RWPE1 (cell line): ENCODE data around the gene MEIS2.

Source experiments
- CTCF ChIA-PET: fragments of 350-600 bp; sonication (Branson Sonifier 250); formaldehyde crosslinking; extraction: SDS; loops from one replicate; lab custom pipeline; 2021; lab: Yijun Ruan, JAX
- POLR2A ChIA-PET: fragments of 400-600 bp; formaldehyde crosslinking; extraction: SDS; loops from one replicate; lab custom pipeline; 2020; ENCODE audit warnings: antibody characterized with exemption; ENCODE audit not compliant: low non-redundant PET; lab: Yijun Ruan, JAX
- DNase-seq: peaks from one replicate; pipeline ENCODE4 v3.0.0; 2012; ENCODE audit warnings: low spot score
- H3K27ac ChIP-seq: fragments of 450-650 bp; 2 replicates; pipeline ENCODE4 v1.5.1; 2017
- CTCF ChIP-seq: fragments of 450-650 bp; conservative IDR thresholded peaks from 2 replicates; pipeline ENCODE4 v1.5.1; 2017; ENCODE audit warnings: low read depth, mild to moderate bottlenecking

The MEIS2 gene

DNA sequence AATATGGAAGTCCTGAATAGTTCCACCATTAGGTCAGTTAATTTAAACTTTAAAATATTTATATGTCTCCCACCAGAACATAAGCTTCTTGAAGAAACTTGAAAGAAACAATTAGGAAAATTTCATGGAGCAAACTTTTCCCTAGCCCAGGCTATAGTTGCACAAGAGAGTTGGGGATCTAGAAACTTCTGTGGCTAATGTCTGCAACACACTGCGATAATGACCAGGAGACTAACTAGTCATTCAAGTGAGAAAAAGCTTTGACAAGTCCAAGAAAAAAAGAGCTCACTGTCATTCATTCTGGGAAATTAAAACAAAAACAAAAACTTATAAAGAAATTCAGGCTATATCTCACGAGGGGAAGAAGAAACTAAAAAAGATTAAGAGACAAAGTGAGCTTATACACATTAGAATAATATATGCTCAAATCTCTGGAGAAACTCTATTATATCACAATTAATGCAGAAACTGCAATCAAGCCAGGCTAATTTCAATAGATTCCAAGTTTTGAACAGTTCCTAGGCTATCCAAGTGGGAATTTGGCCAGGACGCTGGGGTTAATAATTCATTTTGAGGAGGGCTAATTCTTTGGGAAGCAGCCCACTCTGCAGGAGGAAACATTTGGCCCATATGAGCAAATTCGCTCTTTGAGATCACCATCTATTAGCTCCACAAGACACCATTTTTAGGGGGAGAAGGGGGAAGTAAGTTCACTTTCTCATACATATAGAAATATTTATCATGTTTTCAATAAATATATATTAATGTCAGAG is 134.6 kb downstream of the MEIS2 start:
- ChIA-PET POLR2A (no interaction called here), CTCF (interaction anchor here (0.6 kb wide), 3 partner anchors 19 to 903 kb away, joined by 3 to 4 read pairs (median 4); no protein-coding TSS in a partner anchor)
- TF ChIP-seq CTCF = no peak
- no peak overlapping the region for H3K27ac ChIP-seq
- DNase-seq = no peak

DNA sequence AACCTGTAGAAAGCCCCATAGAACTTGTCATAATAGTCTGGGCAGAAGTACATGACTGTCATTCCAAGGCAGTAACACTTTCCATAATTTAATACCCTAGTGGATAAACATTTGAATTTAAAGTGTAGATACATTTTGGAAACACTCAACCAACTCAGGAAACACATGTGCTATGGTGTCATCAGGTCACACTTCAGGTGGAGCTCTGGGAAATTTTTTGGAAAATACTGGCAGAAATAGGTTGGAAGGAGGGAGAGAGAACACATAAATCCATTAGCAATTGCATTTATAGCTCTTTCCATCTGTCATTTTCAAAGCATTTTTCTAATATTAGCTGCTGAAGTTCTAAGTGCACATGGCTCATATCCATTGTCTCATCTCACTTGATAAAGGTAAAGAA is 135.7 kb downstream of the MEIS2 start:
- CTCF ChIA-PET = no interaction called here
- POLR2A ChIA-PET = no interaction called here
- TF ChIP-seq CTCF = no peak
- H3K27ac ChIP-seq = no peak overlapping the region
- DNase-seq = no peak

DNA sequence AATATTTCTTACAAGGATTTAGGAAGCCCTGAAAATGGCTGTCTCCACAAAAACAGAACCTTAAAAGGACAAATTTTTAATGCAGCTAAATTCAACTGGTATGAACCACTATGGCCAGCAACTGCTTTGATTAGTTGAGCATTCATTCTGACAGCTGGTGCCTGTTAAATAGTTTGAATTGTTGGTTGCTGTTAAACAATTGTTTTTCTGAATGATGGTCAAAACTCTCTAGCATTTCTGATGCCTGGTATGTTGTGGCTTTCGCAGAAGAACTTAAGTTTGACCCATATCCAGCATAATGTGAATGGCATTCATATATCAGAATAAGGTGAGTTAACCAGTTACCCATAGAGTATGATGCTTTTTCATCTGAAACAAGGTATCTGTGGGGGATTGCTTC is 138.4 kb downstream of the MEIS2 start:
- no peak for TF ChIP-seq CTCF
- POLR2A ChIA-PET = no interaction called here
- H3K27ac ChIP-seq = no peak overlapping the region
- CTCF ChIA-PET = no interaction called here
- no peak for DNase-seq

DNA sequence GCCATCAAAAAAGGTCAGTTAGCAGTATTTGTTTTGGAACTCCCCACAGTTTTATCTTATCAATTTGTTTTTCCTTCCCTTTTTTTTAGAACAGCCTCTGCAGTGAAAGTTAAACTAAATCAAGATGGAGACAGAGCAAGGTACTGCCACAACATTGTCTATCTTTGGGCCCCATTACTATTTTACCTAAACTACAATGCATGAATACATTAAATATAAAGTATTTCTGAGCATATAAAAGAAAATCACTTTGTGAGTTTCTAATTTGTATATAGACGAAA is 139.5 kb downstream of the MEIS2 start:
- no peak for DNase-seq
- H3K27ac ChIP-seq = no peak overlapping the region
- no peak for TF ChIP-seq CTCF
- ChIA-PET POLR2A (no interaction called here), CTCF (no interaction called here)

GRCh38 chr15:36960179-36960946 is 140.0 kb downstream of the MEIS2 start:
- no peak overlapping the region for H3K27ac ChIP-seq
- DNase-seq = no peak
- ChIA-PET CTCF (no interaction called here), POLR2A (no interaction called here)
- no peak for TF ChIP-seq CTCF

GRCh38 chr15:36959746-36960145 is 140.6 kb downstream of the MEIS2 start:
- DNase-seq = no peak
- TF ChIP-seq CTCF = no peak
- POLR2A ChIA-PET = no interaction called here
- CTCF ChIA-PET = interaction anchor here (0.7 kb wide), 1 partner anchor 68 kb away, joined by 3 read pairs; no protein-coding TSS in a partner anchor
- H3K27ac ChIP-seq = no peak overlapping the region
